Measurements from ENCODE around the gene PI16.

GRCh38 chr6:36980876-36981619 lies 26.5 kb downstream of the PI16 start:
- TF ChIP-seq, protein P1, sequence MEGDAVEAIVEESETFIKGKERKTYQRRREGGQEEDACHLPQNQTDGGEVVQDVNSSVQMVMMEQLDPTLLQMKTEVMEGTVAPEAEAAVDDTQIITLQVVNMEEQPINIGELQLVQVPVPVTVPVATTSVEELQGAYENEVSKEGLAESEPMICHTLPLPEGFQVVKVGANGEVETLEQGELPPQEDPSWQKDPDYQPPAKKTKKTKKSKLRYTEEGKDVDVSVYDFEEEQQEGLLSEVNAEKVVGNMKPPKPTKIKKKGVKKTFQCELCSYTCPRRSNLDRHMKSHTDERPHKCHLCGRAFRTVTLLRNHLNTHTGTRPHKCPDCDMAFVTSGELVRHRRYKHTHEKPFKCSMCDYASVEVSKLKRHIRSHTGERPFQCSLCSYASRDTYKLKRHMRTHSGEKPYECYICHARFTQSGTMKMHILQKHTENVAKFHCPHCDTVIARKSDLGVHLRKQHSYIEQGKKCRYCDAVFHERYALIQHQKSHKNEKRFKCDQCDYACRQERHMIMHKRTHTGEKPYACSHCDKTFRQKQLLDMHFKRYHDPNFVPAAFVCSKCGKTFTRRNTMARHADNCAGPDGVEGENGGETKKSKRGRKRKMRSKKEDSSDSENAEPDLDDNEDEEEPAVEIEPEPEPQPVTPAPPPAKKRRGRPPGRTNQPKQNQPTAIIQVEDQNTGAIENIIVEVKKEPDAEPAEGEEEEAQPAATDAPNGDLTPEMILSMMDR (conservative IDR thresholded peaks at IDR 0.05 in 1 of 2, IDR thresholded peaks at IDR 0.05 in 1 of 2; ENCODE audit: extremely low read depth in 1 of 2, insufficient read depth in 1 of 2, low read depth in 1 of 2, low read length in 2 of 2): no peak
- no peak for TF ChIP-seq EZH2 (IDR thresholded peaks at IDR 0.05; ENCODE audit: borderline replicate concordance, low read length)
